Sigmoid colon (tissue), 4 donors: Measurements from ENCODE around the gene SAFB.

ENCODE experiments used
- EP300 ChIP-seq, 4 donors: sonication (generic); formaldehyde crosslinking; IDR thresholded peaks; one replicate each; pipeline ENCODE4 v1.6.1; 2017; ENCODE audit warnings: antibody characterized with exemption in 4 of 4
- POLR2A ChIP-seq, 2 donors: fragments of 450-650 bp; IDR thresholded peaks; one replicate each; pipeline ENCODE4 v1.6.1; 2016; ENCODE audit warnings: antibody characterized with exemption in 2 of 2, mild to moderate bottlenecking in 2 of 2, moderate library complexity in 2 of 2
- TF ChIP-seq, protein P1 (sequence below), 4 experiments: fragments of 450-650 bp in 3 of 4; fragments of 200-600 bp in 1 of 4; IDR thresholded peaks; one replicate each; pipeline ENCODE4 v1.5.1; 2016 to 2019; ENCODE audit warnings: antibody characterized with exemption in 4 of 4, mild to moderate bottlenecking in 3 of 4, moderate library complexity in 2 of 4

DNA sequence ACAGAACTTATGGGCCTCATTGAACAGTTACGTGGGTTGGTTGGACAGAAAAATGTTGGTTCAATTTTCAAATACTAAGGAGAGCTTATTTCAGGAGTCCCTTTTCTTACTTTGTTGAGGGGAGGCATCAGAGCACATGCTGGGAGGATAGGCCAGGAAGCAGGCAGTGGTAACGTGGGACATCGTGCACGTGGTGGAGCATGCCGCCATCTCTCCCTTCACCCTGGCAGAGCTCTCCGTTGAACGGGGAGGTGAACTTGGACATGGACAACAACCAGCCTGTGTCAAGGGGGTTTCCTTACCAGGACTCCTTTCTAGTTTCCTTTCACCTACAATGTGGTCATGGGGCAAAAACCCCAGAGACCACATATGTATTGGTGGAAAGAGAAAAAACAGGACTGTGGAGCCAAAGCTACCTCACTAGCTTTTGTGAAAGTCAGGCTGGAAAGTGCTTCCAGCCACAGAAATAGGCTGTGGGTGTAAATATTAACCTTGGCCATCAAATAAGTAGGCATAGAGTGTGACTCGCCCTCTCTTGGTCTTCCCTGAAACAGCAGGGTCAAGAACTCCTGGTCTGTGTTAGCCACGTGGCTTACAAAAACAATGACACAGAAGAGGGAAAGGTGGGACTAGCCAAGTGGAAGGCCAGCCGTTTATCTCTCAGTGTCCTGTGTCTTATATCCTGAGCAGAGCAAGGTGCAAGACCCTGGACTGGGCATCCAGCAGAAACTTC lies 43.1 kb downstream of the SAFB start:
- TF ChIP-seq, protein P1, sequence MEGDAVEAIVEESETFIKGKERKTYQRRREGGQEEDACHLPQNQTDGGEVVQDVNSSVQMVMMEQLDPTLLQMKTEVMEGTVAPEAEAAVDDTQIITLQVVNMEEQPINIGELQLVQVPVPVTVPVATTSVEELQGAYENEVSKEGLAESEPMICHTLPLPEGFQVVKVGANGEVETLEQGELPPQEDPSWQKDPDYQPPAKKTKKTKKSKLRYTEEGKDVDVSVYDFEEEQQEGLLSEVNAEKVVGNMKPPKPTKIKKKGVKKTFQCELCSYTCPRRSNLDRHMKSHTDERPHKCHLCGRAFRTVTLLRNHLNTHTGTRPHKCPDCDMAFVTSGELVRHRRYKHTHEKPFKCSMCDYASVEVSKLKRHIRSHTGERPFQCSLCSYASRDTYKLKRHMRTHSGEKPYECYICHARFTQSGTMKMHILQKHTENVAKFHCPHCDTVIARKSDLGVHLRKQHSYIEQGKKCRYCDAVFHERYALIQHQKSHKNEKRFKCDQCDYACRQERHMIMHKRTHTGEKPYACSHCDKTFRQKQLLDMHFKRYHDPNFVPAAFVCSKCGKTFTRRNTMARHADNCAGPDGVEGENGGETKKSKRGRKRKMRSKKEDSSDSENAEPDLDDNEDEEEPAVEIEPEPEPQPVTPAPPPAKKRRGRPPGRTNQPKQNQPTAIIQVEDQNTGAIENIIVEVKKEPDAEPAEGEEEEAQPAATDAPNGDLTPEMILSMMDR (IDR thresholded peaks at IDR 0.05) = no peak
- TF ChIP-seq EP300 (IDR thresholded peaks at IDR 0.05) = no peak
- TF ChIP-seq POLR2A (IDR thresholded peaks at IDR 0.05) = no peak
